NT2/D1 (cell line): ENCODE data around the gene C9orf50.

ENCODE experiments used
- SUZ12 ChIP-seq: IDR thresholded peaks from 2 replicates; pipeline ENCODE4 v1.6.1; 2011; ENCODE audit not compliant: insufficient read length, insufficient read depth; ENCODE audit errors: extremely low read depth
- YY1 ChIP-seq: IDR thresholded peaks from 2 replicates; pipeline ENCODE4 v1.6.1; 2011; ENCODE audit not compliant: insufficient read length, insufficient read depth

GRCh38 chr9:129628709-129629108 is 7.8 kb upstream of the C9orf50 start:
- TF ChIP-seq YY1 (no peak), SUZ12 (no peak)
